Measurements from ENCODE around the gene CFHR5. TPM values are rescaled to one million over a fixed set of nuclear protein-coding genes. Genes with fewer than 3 reads are reported as not detected.
"Not testable (repeated sequence)": the region's sequence is repeated elsewhere in the genome, so short reads cannot be mapped to it uniquely, and the experiment has no call there.

CFHR5 gene
- polyA plus RNA-seq, 1 donor from 2014 or later: not detected

DNA sequence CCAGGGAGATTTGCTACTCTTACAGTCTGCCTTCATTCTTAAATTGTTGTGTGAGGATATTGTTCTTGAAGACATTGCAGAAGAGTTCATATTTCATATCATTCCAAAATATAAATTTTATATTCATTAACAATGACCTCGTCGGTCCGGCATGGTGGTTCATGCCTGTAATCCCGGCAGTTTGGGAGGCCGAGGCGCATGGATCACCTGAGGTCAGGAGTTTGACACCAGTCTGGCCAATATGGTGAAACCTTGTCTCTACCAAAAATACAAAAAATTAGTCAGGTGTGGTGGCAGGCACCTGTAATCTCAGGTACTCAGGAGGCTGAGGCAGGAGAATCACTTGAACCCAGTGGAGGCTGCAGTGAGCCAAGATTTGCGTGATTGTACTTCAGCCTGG lies 4.9 kb downstream of the CFHR5 start:
- H3K9me2 ChIP-seq (ENCODE audit: insufficient read depth, low read length); H3K27ac ChIP-seq (ENCODE audit: low read length); H2AFZ ChIP-seq (ENCODE audit: low read depth, low read length): not testable (repeated sequence)

DNA sequence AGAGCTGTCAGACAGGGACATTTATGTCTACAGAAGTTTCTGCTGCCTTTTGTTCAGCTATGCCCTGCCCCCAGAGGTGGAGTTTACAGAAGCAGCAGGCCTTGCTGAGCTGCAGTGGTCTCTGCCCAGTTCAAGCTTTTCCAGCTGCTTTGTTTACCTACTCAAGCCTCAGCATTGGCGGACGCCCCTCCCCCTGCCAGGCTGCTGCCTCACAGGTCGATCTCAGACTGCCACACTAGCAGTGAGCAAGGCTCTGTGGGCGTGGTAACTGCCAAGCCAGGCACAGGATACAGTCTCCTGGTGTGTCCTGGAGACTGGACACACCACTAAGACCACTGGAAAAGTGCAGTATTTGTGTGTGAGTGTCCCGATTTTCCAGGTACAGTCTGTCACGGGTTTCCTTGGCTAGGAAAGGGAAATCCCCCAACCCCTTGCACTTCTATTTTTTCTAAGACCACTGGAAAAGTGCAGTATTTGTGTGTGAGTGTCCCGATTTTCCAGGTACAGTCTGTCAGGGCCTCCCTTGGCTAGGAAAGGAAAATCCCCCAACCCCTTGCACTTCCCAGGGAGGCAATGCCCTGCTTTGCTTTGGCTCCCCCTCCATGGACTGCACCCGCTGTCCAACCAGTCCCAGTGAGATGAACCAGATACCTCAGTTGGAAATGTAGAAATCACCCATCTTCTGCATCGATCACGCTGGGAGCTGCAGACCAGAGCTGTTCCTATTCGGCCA lies 14.7 kb downstream of the CFHR5 start:
- H3K79me2 ChIP-seq (replicated peaks; ENCODE audit: insufficient read depth, low read length); H3K9me2 ChIP-seq (ENCODE audit: insufficient read depth, low read length); H3K9me3 ChIP-seq (ENCODE audit: low read length); H3K4me3 ChIP-seq (ENCODE audit: low read length); H3F3A ChIP-seq (ENCODE audit: insufficient read depth, low read length, poor library complexity, severe bottlenecking); H3K9ac ChIP-seq (ENCODE audit: low read length); H3K4me2 ChIP-seq (ENCODE audit: low read length); H3K27ac ChIP-seq (ENCODE audit: low read length); H4K20me1 ChIP-seq (ENCODE audit: insufficient read depth); H2AFZ ChIP-seq (ENCODE audit: low read depth, low read length); H3K27me3 ChIP-seq (ENCODE audit: insufficient read depth, low read depth, low read length); H3K36me3 ChIP-seq (ENCODE audit: insufficient read depth, low read length): not testable (repeated sequence)

More for the DNA sequence above, 4.9 kb downstream of the CFHR5 start:
- H3K9me3 ChIP-seq (ENCODE audit: low read length); H3F3A ChIP-seq (ENCODE audit: insufficient read depth, low read length, poor library complexity, severe bottlenecking); H3K4me2 ChIP-seq (ENCODE audit: low read length); H4K20me1 ChIP-seq (ENCODE audit: insufficient read depth); H3K9ac ChIP-seq (ENCODE audit: low read length); H3K79me2 ChIP-seq (replicated peaks; ENCODE audit: insufficient read depth, low read length); H3K4me3 ChIP-seq (ENCODE audit: low read length); H3K27me3 ChIP-seq (ENCODE audit: insufficient read depth, low read depth, low read length); H3K36me3 ChIP-seq (ENCODE audit: insufficient read depth, low read length): not testable (repeated sequence)

- H3K4me2 ChIP-seq (ENCODE audit: low read length): no peak overlapping the region
- H4K20me1 ChIP-seq (ENCODE audit: insufficient read depth): no peaks in the 10 kb centered on the region
- no peak overlapping the region for H3K27ac ChIP-seq (ENCODE audit: low read length)
- H3K9me2 ChIP-seq (ENCODE audit: insufficient read depth, low read length): no peaks in the 10 kb centered on the region
- H3K27me3 ChIP-seq (ENCODE audit: insufficient read depth, low read depth, low read length): no peaks in the 10 kb centered on the region
- no peaks in the 10 kb centered on the region for H3K9me3 ChIP-seq (ENCODE audit: low read length)
- no peaks in the 10 kb centered on the region for H3K79me2 ChIP-seq (replicated peaks; ENCODE audit: insufficient read depth, low read length)
- H3K36me3 ChIP-seq (ENCODE audit: insufficient read depth, low read length): no peaks in the 10 kb centered on the region
- no peak overlapping the region for H3K4me3 ChIP-seq (ENCODE audit: low read length)
- H3F3A ChIP-seq (ENCODE audit: insufficient read depth, low read length, poor library complexity, severe bottlenecking): no peaks in the 10 kb centered on the region
- no peak overlapping the region for H3K9ac ChIP-seq (ENCODE audit: low read length)
- TF ChIP-seq POLR2AphosphoS5 (IDR thresholded peaks at IDR 0.05) (no peak), RAD21 (conservative IDR thresholded peaks at IDR 0.05) (no peak), EP300 (conservative IDR thresholded peaks at IDR 0.05; ENCODE audit: poor library complexity, severe bottlenecking) (no peak), TAF1 (IDR thresholded peaks at IDR 0.05; ENCODE audit: low read depth) (no peak), EZH2 (IDR thresholded peaks at IDR 0.05; ENCODE audit: borderline replicate concordance, insufficient read depth, low read length, poor library complexity, severe bottlenecking) (no peak), MXI1 (conservative IDR thresholded peaks at IDR 0.05; ENCODE audit: poor library complexity, severe bottlenecking) (no peak), SMC3 (conservative IDR thresholded peaks at IDR 0.05; ENCODE audit: poor library complexity) (no peak)
- TF ChIP-seq, protein P1, sequence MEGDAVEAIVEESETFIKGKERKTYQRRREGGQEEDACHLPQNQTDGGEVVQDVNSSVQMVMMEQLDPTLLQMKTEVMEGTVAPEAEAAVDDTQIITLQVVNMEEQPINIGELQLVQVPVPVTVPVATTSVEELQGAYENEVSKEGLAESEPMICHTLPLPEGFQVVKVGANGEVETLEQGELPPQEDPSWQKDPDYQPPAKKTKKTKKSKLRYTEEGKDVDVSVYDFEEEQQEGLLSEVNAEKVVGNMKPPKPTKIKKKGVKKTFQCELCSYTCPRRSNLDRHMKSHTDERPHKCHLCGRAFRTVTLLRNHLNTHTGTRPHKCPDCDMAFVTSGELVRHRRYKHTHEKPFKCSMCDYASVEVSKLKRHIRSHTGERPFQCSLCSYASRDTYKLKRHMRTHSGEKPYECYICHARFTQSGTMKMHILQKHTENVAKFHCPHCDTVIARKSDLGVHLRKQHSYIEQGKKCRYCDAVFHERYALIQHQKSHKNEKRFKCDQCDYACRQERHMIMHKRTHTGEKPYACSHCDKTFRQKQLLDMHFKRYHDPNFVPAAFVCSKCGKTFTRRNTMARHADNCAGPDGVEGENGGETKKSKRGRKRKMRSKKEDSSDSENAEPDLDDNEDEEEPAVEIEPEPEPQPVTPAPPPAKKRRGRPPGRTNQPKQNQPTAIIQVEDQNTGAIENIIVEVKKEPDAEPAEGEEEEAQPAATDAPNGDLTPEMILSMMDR (IDR thresholded peaks at IDR 0.05; ENCODE audit: poor library complexity, severe bottlenecking): no peak
- TF ChIP-seq, protein P2, sequence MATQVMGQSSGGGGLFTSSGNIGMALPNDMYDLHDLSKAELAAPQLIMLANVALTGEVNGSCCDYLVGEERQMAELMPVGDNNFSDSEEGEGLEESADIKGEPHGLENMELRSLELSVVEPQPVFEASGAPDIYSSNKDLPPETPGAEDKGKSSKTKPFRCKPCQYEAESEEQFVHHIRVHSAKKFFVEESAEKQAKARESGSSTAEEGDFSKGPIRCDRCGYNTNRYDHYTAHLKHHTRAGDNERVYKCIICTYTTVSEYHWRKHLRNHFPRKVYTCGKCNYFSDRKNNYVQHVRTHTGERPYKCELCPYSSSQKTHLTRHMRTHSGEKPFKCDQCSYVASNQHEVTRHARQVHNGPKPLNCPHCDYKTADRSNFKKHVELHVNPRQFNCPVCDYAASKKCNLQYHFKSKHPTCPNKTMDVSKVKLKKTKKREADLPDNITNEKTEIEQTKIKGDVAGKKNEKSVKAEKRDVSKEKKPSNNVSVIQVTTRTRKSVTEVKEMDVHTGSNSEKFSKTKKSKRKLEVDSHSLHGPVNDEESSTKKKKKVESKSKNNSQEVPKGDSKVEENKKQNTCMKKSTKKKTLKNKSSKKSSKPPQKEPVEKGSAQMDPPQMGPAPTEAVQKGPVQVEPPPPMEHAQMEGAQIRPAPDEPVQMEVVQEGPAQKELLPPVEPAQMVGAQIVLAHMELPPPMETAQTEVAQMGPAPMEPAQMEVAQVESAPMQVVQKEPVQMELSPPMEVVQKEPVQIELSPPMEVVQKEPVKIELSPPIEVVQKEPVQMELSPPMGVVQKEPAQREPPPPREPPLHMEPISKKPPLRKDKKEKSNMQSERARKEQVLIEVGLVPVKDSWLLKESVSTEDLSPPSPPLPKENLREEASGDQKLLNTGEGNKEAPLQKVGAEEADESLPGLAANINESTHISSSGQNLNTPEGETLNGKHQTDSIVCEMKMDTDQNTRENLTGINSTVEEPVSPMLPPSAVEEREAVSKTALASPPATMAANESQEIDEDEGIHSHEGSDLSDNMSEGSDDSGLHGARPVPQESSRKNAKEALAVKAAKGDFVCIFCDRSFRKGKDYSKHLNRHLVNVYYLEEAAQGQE (IDR thresholded peaks at IDR 0.05; ENCODE audit: borderline replicate concordance): no peak
- no peak overlapping the region for H2AFZ ChIP-seq (ENCODE audit: low read depth, low read length)
Observed at GRCh38 chr1:196993916-196994315, 16.6 kb downstream of the CFHR5 start.
